Chondrocyte (in vitro differentiated cells): ENCODE results near the gene MRFAP1. TPM values are rescaled to one million over a fixed set of nuclear protein-coding genes. Genes with fewer than 3 reads are reported as not detected.

Experiments used
- DNase-seq: peaks from one replicate; pipeline ENCODE4 v3.0.0; 2021; ENCODE audit warnings: mixed read lengths, low spot score
- H3K27ac Mint-ChIP-seq: one replicate; pipeline ENCODE4 v1.8.0; 2021; ENCODE audit warnings: mild to moderate bottlenecking, moderate library complexity, mixed read lengths; ENCODE audit not compliant: unreplicated experiment
- H3K27me3 Mint-ChIP-seq: 2 replicates; pipeline ENCODE4 v1.8.0; 2021; ENCODE audit warnings: low read depth, mixed read lengths
- H3K36me3 Mint-ChIP-seq: 2 replicates; pipeline ENCODE4 v1.8.0; 2021; ENCODE audit warnings: low read depth, mixed read lengths
- H3K4me1 Mint-ChIP-seq: 2 replicates; pipeline ENCODE4 v1.8.0; 2021; ENCODE audit warnings: low read depth, mild to moderate bottlenecking, mixed read lengths
- H3K4me3 Mint-ChIP-seq: one replicate; pipeline ENCODE4 v1.8.0; 2021; ENCODE audit warnings: mild to moderate bottlenecking, moderate library complexity, mixed read lengths; ENCODE audit not compliant: unreplicated experiment
- H3K9me3 Mint-ChIP-seq: 2 replicates; pipeline ENCODE4 v1.8.0; 2021; ENCODE audit warnings: low read depth, mixed read lengths
- CTCF ChIP-seq: fragments of 200-600 bp; sonication (generic); IDR thresholded peaks from 2 replicates; pipeline ENCODE4 v1.5.0; 2021; ENCODE audit warnings: antibody characterized with exemption, mild to moderate bottlenecking, moderate library complexity
- total RNA-seq: library from RNA; stranded (reverse); gene quantifications from 3 replicates; pipeline ENCODE4 v1.2.1, GENCODE V29; 2021

Gene MRFAP1
- total RNA-seq, 1 donor from 2014 or later: 250 TPM

GRCh38 chr4:6634746-6635145 lies 5.7 kb upstream of the MRFAP1 start:
- Mint-ChIP-seq H3K27me3 (no peaks in the 10 kb centered on the region), H3K4me1 (peaks cover 9% of the 10 kb centered on the region), H3K9me3 (no peaks in the 10 kb centered on the region), H3K27ac (no peak overlapping the region), H3K4me3 (no peak overlapping the region), H3K36me3 (no peaks in the 10 kb centered on the region)
- TF ChIP-seq CTCF: no peak
- DNase-seq: peak; percentile 19

GRCh38 chr4:6639137-6639680 lies 1.3 kb upstream of the MRFAP1 start:
- H3K27ac Mint-ChIP-seq: no peak overlapping the region
- H3K4me1 Mint-ChIP-seq: peaks cover 24% of the 10 kb centered on the region
- no peaks in the 10 kb centered on the region for H3K27me3 Mint-ChIP-seq
- peak; percentile 56 for DNase-seq
- peaks cover 14% of the 10 kb centered on the region for H3K36me3 Mint-ChIP-seq
- no peak for TF ChIP-seq CTCF
- H3K9me3 Mint-ChIP-seq: no peaks in the 10 kb centered on the region
- peak overlapping the region; percentile 9 for H3K4me3 Mint-ChIP-seq

- no peaks in the 10 kb centered on the region for H3K9me3 Mint-ChIP-seq
- no peaks in the 10 kb centered on the region for H3K27me3 Mint-ChIP-seq
Measured at GRCh38 chr4:6641164-6641970, 882 bp downstream of the MRFAP1 start.

GRCh38 chr4:6641971-6642320 lies 1.5 kb downstream of the MRFAP1 start:
- no peak for DNase-seq
- Mint-ChIP-seq H3K27ac (peak overlapping the region; percentile 99), H3K27me3 (no peaks in the 10 kb centered on the region), H3K4me3 (peak overlapping the region; percentile 96), H3K4me1 (peaks cover 24% of the 10 kb centered on the region), H3K36me3 (peaks cover 17% of the 10 kb centered on the region), H3K9me3 (no peaks in the 10 kb centered on the region)
- no peak for TF ChIP-seq CTCF

More at GRCh38 chr4:6641164-6641970, 882 bp downstream of the MRFAP1 start:
- no peak for TF ChIP-seq CTCF
- H3K27ac Mint-ChIP-seq: peak overlapping the region; percentile 99
- peaks cover 24% of the 10 kb centered on the region for H3K4me1 Mint-ChIP-seq
- peaks cover 16% of the 10 kb centered on the region for H3K36me3 Mint-ChIP-seq
- DNase-seq: no peak
- H3K4me3 Mint-ChIP-seq: peak overlapping the region; percentile 96

- TF ChIP-seq CTCF: no peak
- no peak overlapping the region for H3K27ac Mint-ChIP-seq
- H3K4me3 Mint-ChIP-seq: no peak overlapping the region
- no peaks in the 10 kb centered on the region for H3K9me3 Mint-ChIP-seq
- peaks cover 24% of the 10 kb centered on the region for H3K4me1 Mint-ChIP-seq
- no peaks in the 10 kb centered on the region for H3K27me3 Mint-ChIP-seq
- no peak for DNase-seq
- peaks cover 17% of the 10 kb centered on the region for H3K36me3 Mint-ChIP-seq
Measured at GRCh38 chr4:6643141-6643847, 2.8 kb downstream of the MRFAP1 start.
